HepG2 (cell line): ENCODE data around the gene ZNF684. TPM values are rescaled to one million over a fixed set of nuclear protein-coding genes. Genes with fewer than 3 reads are reported as not detected.

ENCODE experiments used
- AHDC1 ChIP-seq: sonication (generic); formaldehyde crosslinking; IDR thresholded peaks from 2 replicates; pipeline ENCODE4 v1.5.1; 2020; ENCODE audit warnings: mild to moderate bottlenecking, missing genetic modification reagents, borderline replicate concordance
- RXRB ChIP-seq: IDR thresholded peaks from 2 replicates; pipeline ENCODE4 v1.6.1; 2016; ENCODE audit warnings: borderline replicate concordance, missing genetic modification reagents, missing compliant biosample characterization
- ZNF280D ChIP-seq: sonication (generic); formaldehyde crosslinking; IDR thresholded peaks from 2 replicates; pipeline ENCODE4 v1.5.1; 2020; ENCODE audit warnings: mild to moderate bottlenecking, missing genetic modification reagents
- ZNF574 ChIP-seq: sonication (generic); formaldehyde crosslinking; IDR thresholded peaks from 2 replicates; pipeline ENCODE4 v1.4.0; 2020; ENCODE audit warnings: missing genetic modification reagents
- polyA plus RNA-seq, 8 experiments: library from polyadenylated mRNA; depleted of rRNA in 3 of 8; stranded (reverse) in 7 of 8; unstranded in 1 of 8; fragments of >200 nt; fragmentation: Illumina TruSeq in 4 of 8; extraction: Trizol in 4 of 8; gene quantifications; 2 replicates each; pipeline versions ENCODE4 v1.2.1 to v1.2.3, GENCODE V29; 2011 to 2016; ENCODE audit warnings: low read depth in 4 of 8, missing spikeins in 1 of 8, mixed read lengths in 1 of 8; ENCODE audit not compliant: insufficient read depth in 1 of 8
- total RNA-seq, 5 experiments: library from RNA; depleted of rRNA; stranded (reverse); fragments of >200 nt; fragmentation: Illumina TruSeq; extraction: Trizol; gene quantifications; 2 replicates each; pipeline ENCODE4 v1.2.3, GENCODE V29; 2016; ENCODE audit warnings: low read depth in 1 of 5
- TF ChIP-seq, protein P1 (sequence below): IDR thresholded peaks from 2 replicates; pipeline ENCODE4 v1.6.1; 2016; ENCODE audit warnings: low read depth, control low read depth
- TF ChIP-seq, protein P2 (sequence below): sonication (generic); formaldehyde crosslinking; IDR thresholded peaks from 2 replicates; pipeline ENCODE4 v1.4.0; 2020; ENCODE audit warnings: missing genetic modification reagents

The ZNF684 gene
- total and polyA plus RNA-seq, 2 of the 13 experiments (the other 11 are each of a cell fraction or from before 2014, with no cell fraction given): 6.5 to 15.2 TPM

GRCh38 chr1:40508375-40509341 is 22.8 kb upstream of the ZNF684 start, which contains the start of gene EXO5 (continued):
- TF ChIP-seq AHDC1 (CRISPR knock-in tag): peak; percentile 17; the same call in 1 of the 2 replicates
- TF ChIP-seq, protein P1, sequence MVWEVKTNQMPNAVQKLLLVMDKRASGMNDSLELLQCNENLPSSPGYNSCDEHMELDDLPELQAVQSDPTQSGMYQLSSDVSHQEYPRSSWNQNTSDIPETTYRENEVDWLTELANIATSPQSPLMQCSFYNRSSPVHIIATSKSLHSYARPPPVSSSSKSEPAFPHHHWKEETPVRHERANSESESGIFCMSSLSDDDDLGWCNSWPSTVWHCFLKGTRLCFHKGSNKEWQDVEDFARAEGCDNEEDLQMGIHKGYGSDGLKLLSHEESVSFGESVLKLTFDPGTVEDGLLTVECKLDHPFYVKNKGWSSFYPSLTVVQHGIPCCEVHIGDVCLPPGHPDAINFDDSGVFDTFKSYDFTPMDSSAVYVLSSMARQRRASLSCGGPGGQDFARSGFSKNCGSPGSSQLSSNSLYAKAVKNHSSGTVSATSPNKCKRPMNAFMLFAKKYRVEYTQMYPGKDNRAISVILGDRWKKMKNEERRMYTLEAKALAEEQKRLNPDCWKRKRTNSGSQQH (CRISPR knock-in tag): 0 out of 2 replicates have a peak, but pooled peaks have one; percentile 40
- 0 out of 2 replicates have a peak, but pooled peaks have one; percentile 53 for TF ChIP-seq ZNF280D (CRISPR knock-in tag)
- TF ChIP-seq RXRB (CRISPR knock-in tag): peak; percentile 40; the same call in 1 of the 2 replicates
- TF ChIP-seq ZNF574 (CRISPR knock-in tag): peak; percentile 86
- TF ChIP-seq, protein P2, sequence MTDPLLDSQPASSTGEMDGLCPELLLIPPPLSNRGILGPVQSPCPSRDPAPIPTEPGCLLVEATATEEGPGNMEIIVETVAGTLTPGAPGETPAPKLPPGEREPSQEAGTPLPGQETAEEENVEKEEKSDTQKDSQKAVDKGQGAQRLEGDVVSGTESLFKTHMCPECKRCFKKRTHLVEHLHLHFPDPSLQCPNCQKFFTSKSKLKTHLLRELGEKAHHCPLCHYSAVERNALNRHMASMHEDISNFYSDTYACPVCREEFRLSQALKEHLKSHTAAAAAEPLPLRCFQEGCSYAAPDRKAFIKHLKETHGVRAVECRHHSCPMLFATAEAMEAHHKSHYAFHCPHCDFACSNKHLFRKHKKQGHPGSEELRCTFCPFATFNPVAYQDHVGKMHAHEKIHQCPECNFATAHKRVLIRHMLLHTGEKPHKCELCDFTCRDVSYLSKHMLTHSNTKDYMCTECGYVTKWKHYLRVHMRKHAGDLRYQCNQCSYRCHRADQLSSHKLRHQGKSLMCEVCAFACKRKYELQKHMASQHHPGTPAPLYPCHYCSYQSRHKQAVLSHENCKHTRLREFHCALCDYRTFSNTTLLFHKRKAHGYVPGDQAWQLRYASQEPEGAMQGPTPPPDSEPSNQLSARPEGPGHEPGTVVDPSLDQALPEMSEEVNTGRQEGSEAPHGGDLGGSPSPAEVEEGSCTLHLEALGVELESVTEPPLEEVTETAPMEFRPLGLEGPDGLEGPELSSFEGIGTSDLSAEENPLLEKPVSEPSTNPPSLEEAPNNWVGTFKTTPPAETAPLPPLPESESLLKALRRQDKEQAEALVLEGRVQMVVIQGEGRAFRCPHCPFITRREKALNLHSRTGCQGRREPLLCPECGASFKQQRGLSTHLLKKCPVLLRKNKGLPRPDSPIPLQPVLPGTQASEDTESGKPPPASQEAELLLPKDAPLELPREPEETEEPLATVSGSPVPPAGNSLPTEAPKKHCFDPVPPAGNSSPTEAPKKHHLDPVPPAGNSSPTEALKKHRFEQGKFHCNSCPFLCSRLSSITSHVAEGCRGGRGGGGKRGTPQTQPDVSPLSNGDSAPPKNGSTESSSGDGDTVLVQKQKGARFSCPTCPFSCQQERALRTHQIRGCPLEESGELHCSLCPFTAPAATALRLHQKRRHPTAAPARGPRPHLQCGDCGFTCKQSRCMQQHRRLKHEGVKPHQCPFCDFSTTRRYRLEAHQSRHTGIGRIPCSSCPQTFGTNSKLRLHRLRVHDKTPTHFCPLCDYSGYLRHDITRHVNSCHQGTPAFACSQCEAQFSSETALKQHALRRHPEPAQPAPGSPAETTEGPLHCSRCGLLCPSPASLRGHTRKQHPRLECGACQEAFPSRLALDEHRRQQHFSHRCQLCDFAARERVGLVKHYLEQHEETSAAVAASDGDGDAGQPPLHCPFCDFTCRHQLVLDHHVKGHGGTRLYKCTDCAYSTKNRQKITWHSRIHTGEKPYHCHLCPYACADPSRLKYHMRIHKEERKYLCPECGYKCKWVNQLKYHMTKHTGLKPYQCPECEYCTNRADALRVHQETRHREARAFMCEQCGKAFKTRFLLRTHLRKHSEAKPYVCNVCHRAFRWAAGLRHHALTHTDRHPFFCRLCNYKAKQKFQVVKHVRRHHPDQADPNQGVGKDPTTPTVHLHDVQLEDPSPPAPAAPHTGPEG (CRISPR knock-in tag): peak; percentile 88
